ENCODE results near the gene DMKN. TPM values are rescaled to one million over a fixed set of nuclear protein-coding genes. Genes with fewer than 3 reads are reported as not detected.
A peak's percentile ranks its signal among the peaks of the same experiment; 100 is the strongest.

DMKN gene
- total and polyA plus RNA-seq, 2 experiments from 2014 or later = 57.0 to 99.5 TPM

GRCh38 chr19:35459414-35460082 is 53.9 kb downstream of the DMKN start:
- H3K9me2 ChIP-seq (replicated peaks; ENCODE audit: insufficient read depth) = no peaks in the 10 kb centered on the region
- no peaks in the 10 kb centered on the region for H3K36me3 ChIP-seq (replicated peaks; ENCODE audit: insufficient read depth, low read depth)
- peaks cover 14% of the 10 kb centered on the region for H3K4me1 ChIP-seq (ENCODE audit: insufficient read depth)
- no peaks in the 10 kb centered on the region for H4K20me1 ChIP-seq (ENCODE audit: insufficient read depth, poor library complexity, severe bottlenecking)
- H3K4me2 ChIP-seq = no peak overlapping the region
- peak overlapping the region; percentile 68 for H3K27ac ChIP-seq
- no peak overlapping the region for H3K4me3 ChIP-seq
- no peaks in the 10 kb centered on the region for H3K9me3 ChIP-seq (ENCODE audit: low read depth)
- no peak for TF ChIP-seq EZH2phosphoT487 (IDR thresholded peaks at IDR 0.05; ENCODE audit: low read depth, severe bottlenecking, unreplicated experiment)
- no peak for TF ChIP-seq CTCF (IDR thresholded peaks at IDR 0.05; ENCODE audit: poor library complexity)
- TF ChIP-seq EZH2 (IDR thresholded peaks at IDR 0.05; ENCODE audit: borderline replicate concordance) = no peak
- no peaks in the 10 kb centered on the region for H3K79me2 ChIP-seq
- peak; percentile 61 for DNase-seq (ENCODE audit: low spot score)
- no peak overlapping the region for H2AFZ ChIP-seq
- WGBS (ENCODE audit: low lambda C conversion rate, missing lambda C conversion rate) = 64% methylated on average over 14 of the region's 14 CpGs
- H3K27me3 ChIP-seq = no peaks in the 10 kb centered on the region

GRCh38 chr19:35458731-35459391 is 54.6 kb downstream of the DMKN start:
- Histone ChIP-seq H3K27ac (peak overlapping the region; percentile 68), H3K36me3 (replicated peaks; ENCODE audit: insufficient read depth, low read depth) (no peaks in the 10 kb centered on the region), H3K27me3 (no peaks in the 10 kb centered on the region), H3K9me3 (ENCODE audit: low read depth) (no peaks in the 10 kb centered on the region), H3K4me3 (no peak overlapping the region), H3K4me2 (peak overlapping the region; percentile 42), H4K20me1 (ENCODE audit: insufficient read depth, poor library complexity, severe bottlenecking) (no peaks in the 10 kb centered on the region), H2AFZ (no peak overlapping the region), H3K79me2 (no peaks in the 10 kb centered on the region), H3K9me2 (replicated peaks; ENCODE audit: insufficient read depth) (no peaks in the 10 kb centered on the region), H3K4me1 (ENCODE audit: insufficient read depth) (peaks cover 14% of the 10 kb centered on the region)
- WGBS (ENCODE audit: low lambda C conversion rate, missing lambda C conversion rate) = 56% methylated on average over 10 of the region's 10 CpGs
- TF ChIP-seq CTCF (IDR thresholded peaks at IDR 0.05; ENCODE audit: poor library complexity) (no peak), EZH2 (IDR thresholded peaks at IDR 0.05; ENCODE audit: borderline replicate concordance) (no peak)
- peak; percentile 70 for DNase-seq (ENCODE audit: low spot score)

DNA sequence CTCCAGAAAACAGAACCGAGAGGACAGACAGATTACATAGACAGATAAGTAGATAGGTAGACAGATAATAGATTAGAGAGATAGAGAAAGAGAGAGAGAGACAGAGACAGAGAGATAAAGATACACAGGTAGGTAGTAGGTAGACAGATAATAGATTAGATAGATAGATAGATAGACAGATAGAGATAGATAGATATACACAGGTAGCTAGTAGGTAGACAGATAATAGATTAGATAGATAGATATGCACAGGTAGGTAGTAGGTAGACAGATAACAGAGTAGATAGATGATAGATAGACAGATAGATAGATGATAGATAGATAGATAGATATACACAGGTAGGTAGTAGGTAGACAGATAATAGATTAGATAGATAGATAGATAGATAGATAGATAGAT is 55.3 kb downstream of the DMKN start:
- H3K27ac ChIP-seq = peak overlapping the region; percentile 68
- H4K20me1 ChIP-seq (ENCODE audit: insufficient read depth, poor library complexity, severe bottlenecking) = no peaks in the 10 kb centered on the region
- 50% methylated on average over 1 of the region's 1 CpG for WGBS (ENCODE audit: low lambda C conversion rate, missing lambda C conversion rate)
- H3K4me3 ChIP-seq = no peak overlapping the region
- no peaks in the 10 kb centered on the region for H3K9me3 ChIP-seq (ENCODE audit: low read depth)
- no peaks in the 10 kb centered on the region for H3K9me2 ChIP-seq (replicated peaks; ENCODE audit: insufficient read depth)
- no peak for DNase-seq (ENCODE audit: low spot score)
- peak overlapping the region; percentile 42 for H3K4me2 ChIP-seq
- TF ChIP-seq EZH2 (IDR thresholded peaks at IDR 0.05; ENCODE audit: borderline replicate concordance) (no peak), EZH2phosphoT487 (IDR thresholded peaks at IDR 0.05; ENCODE audit: low read depth, severe bottlenecking, unreplicated experiment) (no peak), CTCF (IDR thresholded peaks at IDR 0.05; ENCODE audit: poor library complexity) (no peak)
- no peaks in the 10 kb centered on the region for H3K79me2 ChIP-seq
- no peak overlapping the region for H2AFZ ChIP-seq
- H3K27me3 ChIP-seq = no peaks in the 10 kb centered on the region
- peaks cover 14% of the 10 kb centered on the region for H3K4me1 ChIP-seq (ENCODE audit: insufficient read depth)
- no peaks in the 10 kb centered on the region for H3K36me3 ChIP-seq (replicated peaks; ENCODE audit: insufficient read depth, low read depth)
